ENCODE measurements around the gene CSNK2B.

- no peak for TF ChIP-seq CTCF (IDR thresholded peaks at IDR 0.05; ENCODE audit: low read depth, low read length)
- no peak for TF ChIP-seq MAX (IDR thresholded peaks at IDR 0.05; ENCODE audit: low read depth, low read length)
- no peak for TF ChIP-seq POLR2A (IDR thresholded peaks at IDR 0.05; ENCODE audit: extremely low read depth, insufficient read length)
Observed at GRCh38 chr6:31701666-31702404, 36.0 kb downstream of the CSNK2B start.

Measured in NB4 (cell line).